Fibroblast of upper back skin (primary cell): ENCODE results near the gene DOC2B.
A peak's percentile ranks its signal among the peaks of the same experiment; 100 is the strongest.
"Not testable (repeated sequence)": the region's sequence is repeated elsewhere in the genome, so short reads cannot be mapped to it uniquely, and the experiment has no call there.

Experiments
- DNase-seq: peaks from one replicate; pipeline ENCODE4 v3.0.0-alpha.2; 2013

The DOC2B gene

GRCh38 chr17:187130-187529, 5.7 kb upstream of the DOC2B start:
- no peak for DNase-seq

- no peak for DNase-seq
Measured at GRCh38 chr17:185445-186138, 4.1 kb upstream of the DOC2B start.

GRCh38 chr17:183021-183420, 1.6 kb upstream of the DOC2B start:
- no peak for DNase-seq

- DNase-seq = no peak
Measured at GRCh38 chr17:182050-182751, 751 bp upstream of the DOC2B start.

- no peak for DNase-seq
Measured at GRCh38 chr17:180381-181244, 837 bp downstream of the DOC2B start.

GRCh38 chr17:179781-180380, 1.6 kb downstream of the DOC2B start:
- no peak for DNase-seq

- no peak for DNase-seq
Measured at GRCh38 chr17:179066-179432, 2.4 kb downstream of the DOC2B start.

- DNase-seq = no peak
Measured at GRCh38 chr17:178292-179065, 3.0 kb downstream of the DOC2B start.

GRCh38 chr17:177762-178161, 3.7 kb downstream of the DOC2B start:
- no peak for DNase-seq

GRCh38 chr17:177155-177554, 4.3 kb downstream of the DOC2B start:
- DNase-seq = no peak

GRCh38 chr17:173166-173911, 8.1 kb downstream of the DOC2B start:
- no peak for DNase-seq

GRCh38 chr17:172401-172800, 9.0 kb downstream of the DOC2B start:
- no peak for DNase-seq

- DNase-seq = no peak
Measured at GRCh38 chr17:171871-172270, 9.6 kb downstream of the DOC2B start.

GRCh38 chr17:170130-170670, 11.2 kb downstream of the DOC2B start:
- no peak for DNase-seq

GRCh38 chr17:168614-169013, 12.8 kb downstream of the DOC2B start:
- not testable (repeated sequence) for DNase-seq

GRCh38 chr17:165939-166338, 15.5 kb downstream of the DOC2B start:
- DNase-seq = no peak

GRCh38 chr17:164303-165235, 16.9 kb downstream of the DOC2B start:
- peak; percentile 47 for DNase-seq

- no peak for DNase-seq
Measured at GRCh38 chr17:163514-164098, 17.8 kb downstream of the DOC2B start.

- DNase-seq = no peak
Measured at GRCh38 chr17:162689-163088, 18.8 kb downstream of the DOC2B start.

GRCh38 chr17:161481-161880, 20.0 kb downstream of the DOC2B start:
- no peak for DNase-seq
